GM21723 (cell line): ENCODE results near the gene RBCK1.
"Not testable (repeated sequence)": the region's sequence is repeated elsewhere in the genome, so short reads cannot be mapped to it uniquely, and the experiment has no call there.

Experiments
- ATAC-seq: cut with Tn5 transposase; IDR thresholded peaks from one replicate; pipeline ENCODE4 v1.9.1; 2021; ENCODE audit warnings: mild to moderate bottlenecking, moderate library complexity; ENCODE audit not compliant: unreplicated experiment

RBCK1 gene

GRCh38 chr20:407953-408842 is at the start of gene RBCK1:
RBCK1 (plus strand) TSS chr20:408299; CDS start chr20:408758, 459 bp downstream.
- ATAC-seq: peak; percentile 69

- ATAC-seq: no peak
Measured at GRCh38 chr20:358891-359555, 49.1 kb upstream of the RBCK1 start.

GRCh38 chr20:361561-361960 is 46.5 kb upstream of the RBCK1 start:
- peak; percentile 64 for ATAC-seq

- ATAC-seq: peak; percentile 50
Measured at GRCh38 chr20:362271-363254, 45.5 kb upstream of the RBCK1 start.

GRCh38 chr20:363319-364078 is 44.6 kb upstream of the RBCK1 start:
- ATAC-seq: no peak

- no peak for ATAC-seq
Measured at GRCh38 chr20:364905-365794, 42.9 kb upstream of the RBCK1 start.

GRCh38 chr20:366041-366718 is 41.9 kb upstream of the RBCK1 start:
- no peak for ATAC-seq

- no peak for ATAC-seq
Measured at GRCh38 chr20:366719-367485, 41.2 kb upstream of the RBCK1 start.

- no peak for ATAC-seq
Measured at GRCh38 chr20:367486-367887, 40.6 kb upstream of the RBCK1 start.

GRCh38 chr20:368915-369314 is 39.2 kb upstream of the RBCK1 start:
- ATAC-seq: no peak

GRCh38 chr20:370151-370600 is 37.9 kb upstream of the RBCK1 start:
- ATAC-seq: no peak

- ATAC-seq: no peak
Measured at GRCh38 chr20:370977-371754, 36.9 kb upstream of the RBCK1 start.

- ATAC-seq: no peak
Measured at GRCh38 chr20:371755-372542, 36.1 kb upstream of the RBCK1 start.

- not testable (repeated sequence) for ATAC-seq
Measured at GRCh38 chr20:372543-373082, 35.5 kb upstream of the RBCK1 start.

GRCh38 chr20:373171-373890 is 34.8 kb upstream of the RBCK1 start:
- no peak for ATAC-seq
